PFSK-1 (cell line): ENCODE data around the gene PCDHGB5.

Experiments
- POLR2AphosphoS5 ChIP-seq: IDR thresholded peaks from 2 replicates; pipeline ENCODE4 v1.6.1; 2012; ENCODE audit warnings: low read depth, mild to moderate bottlenecking, control low read depth, low read length, moderate library complexity
- SIN3A ChIP-seq: IDR thresholded peaks from 2 replicates; pipeline ENCODE4 v1.6.1; 2012; ENCODE audit warnings: mild to moderate bottlenecking, low read length, moderate library complexity, borderline replicate concordance; ENCODE audit not compliant: insufficient read depth

DNA sequence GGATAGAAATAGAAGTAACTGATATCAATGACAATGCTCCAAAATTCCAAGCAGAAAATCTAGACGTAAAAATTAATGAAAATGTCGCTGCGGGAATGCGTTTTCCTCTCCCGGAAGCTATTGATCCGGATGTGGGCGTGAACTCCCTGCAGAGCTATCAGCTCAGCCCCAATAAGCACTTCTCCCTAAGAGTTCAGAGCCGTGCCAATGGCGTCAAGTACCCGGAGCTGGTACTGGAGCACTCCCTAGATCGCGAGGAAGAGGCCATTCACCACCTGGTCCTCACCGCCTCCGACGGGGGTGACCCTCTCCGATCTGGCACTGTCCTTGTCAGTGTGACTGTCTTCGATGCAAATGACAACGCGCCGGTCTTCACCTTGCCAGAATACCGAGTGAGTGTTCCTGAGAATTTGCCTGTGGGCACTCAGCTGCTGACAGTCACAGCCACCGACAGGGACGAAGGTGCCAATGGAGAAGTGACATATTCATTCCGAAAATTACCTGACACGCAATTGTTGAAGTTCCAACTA is 15.9 kb downstream of the PCDHGB5 start:
- no peak for TF ChIP-seq POLR2AphosphoS5
- no peak for TF ChIP-seq SIN3A
